Measurements from ENCODE around the gene CFAP46.

The CFAP46 gene

DNA sequence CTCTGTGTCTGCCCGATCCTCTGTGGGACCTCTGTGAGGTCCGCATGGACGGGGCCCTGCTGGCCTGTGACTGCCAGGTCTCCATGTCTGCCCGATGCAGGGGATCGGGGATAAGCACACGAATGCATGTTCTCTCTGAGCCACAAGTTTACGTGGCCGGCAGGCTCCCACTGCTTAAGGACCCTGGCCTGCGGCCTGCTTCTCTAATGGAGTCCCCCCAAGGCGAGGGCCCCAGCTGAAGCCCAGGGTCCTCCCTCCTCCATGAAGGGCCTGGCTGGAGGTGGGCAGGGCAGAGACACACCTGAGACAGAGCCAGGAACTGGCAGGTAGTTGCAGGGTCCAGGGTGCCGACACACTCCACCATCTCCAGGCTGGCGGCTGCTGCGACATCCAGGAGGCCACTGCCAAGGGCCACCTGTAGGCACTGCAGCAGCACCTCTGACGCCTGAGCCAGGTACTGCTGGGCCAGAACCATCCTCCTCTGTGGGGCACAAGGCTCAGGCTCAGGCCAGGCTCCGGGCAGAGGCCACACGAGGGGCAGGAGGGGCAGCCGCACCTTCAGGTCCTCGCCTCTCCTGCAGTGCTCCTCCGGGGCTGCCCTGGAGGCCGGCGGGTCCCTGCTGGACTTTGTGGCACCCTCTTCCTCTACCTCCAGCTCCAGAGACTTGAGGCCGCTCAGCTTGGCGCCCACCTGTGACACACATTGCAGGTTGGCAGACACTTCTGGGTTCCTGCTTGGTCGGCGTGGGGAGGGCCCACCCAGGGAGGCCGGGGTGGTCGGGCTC, 95.5 kb downstream of the CFAP46 start:
- H3F3A ChIP-seq (ENCODE audit: low read depth) = no peaks in the 10 kb centered on the region
- H3K27me3 ChIP-seq (ENCODE audit: insufficient read depth, low read length, poor library complexity, severe bottlenecking) = no peaks in the 10 kb centered on the region
- no peak overlapping the region for H3K9ac ChIP-seq (ENCODE audit: low read depth, low read length, poor library complexity, severe bottlenecking)
- H3K9me3 ChIP-seq (ENCODE audit: insufficient read depth, low read depth, low read length) = peaks cover 15% of the 10 kb centered on the region; the same call in 1 of the 2 replicates
- H3K9me2 ChIP-seq (replicated peaks; ENCODE audit: low read depth, low read length) = no peaks in the 10 kb centered on the region
- H2AFZ ChIP-seq (ENCODE audit: low read length) = no peak overlapping the region
- H3K36me3 ChIP-seq (ENCODE audit: insufficient read depth, low read length) = no peaks in the 10 kb centered on the region
- H3K79me2 ChIP-seq (ENCODE audit: insufficient read depth, low read length) = no peaks in the 10 kb centered on the region
- H4K20me1 ChIP-seq (ENCODE audit: insufficient read depth, low read length, poor library complexity, severe bottlenecking) = no peaks in the 10 kb centered on the region
- H3K4me3 ChIP-seq (ENCODE audit: low read length, poor library complexity, severe bottlenecking) = no peak overlapping the region
- TF ChIP-seq, protein P1, sequence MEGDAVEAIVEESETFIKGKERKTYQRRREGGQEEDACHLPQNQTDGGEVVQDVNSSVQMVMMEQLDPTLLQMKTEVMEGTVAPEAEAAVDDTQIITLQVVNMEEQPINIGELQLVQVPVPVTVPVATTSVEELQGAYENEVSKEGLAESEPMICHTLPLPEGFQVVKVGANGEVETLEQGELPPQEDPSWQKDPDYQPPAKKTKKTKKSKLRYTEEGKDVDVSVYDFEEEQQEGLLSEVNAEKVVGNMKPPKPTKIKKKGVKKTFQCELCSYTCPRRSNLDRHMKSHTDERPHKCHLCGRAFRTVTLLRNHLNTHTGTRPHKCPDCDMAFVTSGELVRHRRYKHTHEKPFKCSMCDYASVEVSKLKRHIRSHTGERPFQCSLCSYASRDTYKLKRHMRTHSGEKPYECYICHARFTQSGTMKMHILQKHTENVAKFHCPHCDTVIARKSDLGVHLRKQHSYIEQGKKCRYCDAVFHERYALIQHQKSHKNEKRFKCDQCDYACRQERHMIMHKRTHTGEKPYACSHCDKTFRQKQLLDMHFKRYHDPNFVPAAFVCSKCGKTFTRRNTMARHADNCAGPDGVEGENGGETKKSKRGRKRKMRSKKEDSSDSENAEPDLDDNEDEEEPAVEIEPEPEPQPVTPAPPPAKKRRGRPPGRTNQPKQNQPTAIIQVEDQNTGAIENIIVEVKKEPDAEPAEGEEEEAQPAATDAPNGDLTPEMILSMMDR (conservative IDR thresholded peaks at IDR 0.05; ENCODE audit: low read length) = no peak
- no peak for TF ChIP-seq EZH2phosphoT487 (IDR thresholded peaks at IDR 0.05; ENCODE audit: borderline replicate concordance)
- H3K4me1 ChIP-seq (ENCODE audit: insufficient read depth, low read length, poor library complexity, severe bottlenecking) = peaks cover 5% of the 10 kb centered on the region
- no peak overlapping the region for H3K4me2 ChIP-seq (ENCODE audit: low read depth, low read length, poor library complexity, severe bottlenecking)

DNA sequence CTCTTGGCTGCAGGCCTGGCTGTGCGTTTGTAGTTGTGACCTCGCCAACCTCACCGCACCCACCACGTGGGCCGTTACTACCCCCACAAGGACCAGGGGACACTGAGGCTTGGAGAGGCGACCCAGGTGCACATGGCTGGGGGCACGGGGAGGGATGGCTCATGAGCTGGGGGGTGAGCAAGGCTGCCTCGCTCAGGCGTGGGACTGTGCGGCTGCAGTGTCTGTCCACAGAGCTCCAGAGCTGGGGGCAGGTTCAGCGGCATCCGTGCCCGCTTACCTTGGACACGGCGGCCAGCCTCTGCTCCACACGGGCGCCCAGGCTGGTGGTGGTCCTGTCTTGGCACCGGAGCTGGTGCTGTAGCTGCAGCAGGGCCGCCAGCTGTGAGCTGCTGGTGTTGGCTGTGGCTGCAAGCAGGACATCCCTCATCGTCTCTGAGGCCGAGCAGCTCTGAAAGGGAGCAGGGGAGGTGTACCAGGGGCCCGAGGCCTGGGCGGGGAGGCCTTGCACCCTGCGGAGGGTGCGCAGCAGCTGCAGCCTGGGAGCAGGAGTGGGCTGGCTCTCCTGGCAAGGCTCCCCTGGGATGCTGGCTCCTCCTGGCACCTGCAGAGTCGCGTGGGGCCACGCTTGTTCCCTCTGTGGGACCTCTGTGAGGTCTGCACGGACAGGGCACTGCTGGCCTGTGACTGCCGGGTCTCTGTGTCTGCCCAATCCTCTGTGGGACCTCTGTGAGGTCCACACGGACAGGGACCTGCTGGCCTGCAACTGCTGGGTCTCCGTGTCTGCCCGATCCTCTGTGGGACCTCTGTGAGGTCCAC, 96.4 kb downstream of the CFAP46 start:
- H2AFZ ChIP-seq (ENCODE audit: low read length) = no peak overlapping the region
- no peaks in the 10 kb centered on the region for H3K27me3 ChIP-seq (ENCODE audit: insufficient read depth, low read length, poor library complexity, severe bottlenecking)
- H3K4me1 ChIP-seq (ENCODE audit: insufficient read depth, low read length, poor library complexity, severe bottlenecking) = peaks cover 5% of the 10 kb centered on the region
- no peaks in the 10 kb centered on the region for H3F3A ChIP-seq (ENCODE audit: low read depth)
- TF ChIP-seq, protein P1 (conservative IDR thresholded peaks at IDR 0.05; ENCODE audit: low read length) = no peak
- no peak for TF ChIP-seq EZH2phosphoT487 (IDR thresholded peaks at IDR 0.05; ENCODE audit: borderline replicate concordance)
- no peak overlapping the region for H3K4me2 ChIP-seq (ENCODE audit: low read depth, low read length, poor library complexity, severe bottlenecking)
- no peak overlapping the region for H3K9ac ChIP-seq (ENCODE audit: low read depth, low read length, poor library complexity, severe bottlenecking)
- no peak overlapping the region for H3K4me3 ChIP-seq (ENCODE audit: low read length, poor library complexity, severe bottlenecking)
- no peaks in the 10 kb centered on the region for H3K9me2 ChIP-seq (replicated peaks; ENCODE audit: low read depth, low read length)
- H3K9me3 ChIP-seq (ENCODE audit: insufficient read depth, low read depth, low read length) = peaks cover 15% of the 10 kb centered on the region; the same call in 1 of the 2 replicates
- no peaks in the 10 kb centered on the region for H3K79me2 ChIP-seq (ENCODE audit: insufficient read depth, low read length)
- no peaks in the 10 kb centered on the region for H4K20me1 ChIP-seq (ENCODE audit: insufficient read depth, low read length, poor library complexity, severe bottlenecking)
- no peaks in the 10 kb centered on the region for H3K36me3 ChIP-seq (ENCODE audit: insufficient read depth, low read length)

DNA sequence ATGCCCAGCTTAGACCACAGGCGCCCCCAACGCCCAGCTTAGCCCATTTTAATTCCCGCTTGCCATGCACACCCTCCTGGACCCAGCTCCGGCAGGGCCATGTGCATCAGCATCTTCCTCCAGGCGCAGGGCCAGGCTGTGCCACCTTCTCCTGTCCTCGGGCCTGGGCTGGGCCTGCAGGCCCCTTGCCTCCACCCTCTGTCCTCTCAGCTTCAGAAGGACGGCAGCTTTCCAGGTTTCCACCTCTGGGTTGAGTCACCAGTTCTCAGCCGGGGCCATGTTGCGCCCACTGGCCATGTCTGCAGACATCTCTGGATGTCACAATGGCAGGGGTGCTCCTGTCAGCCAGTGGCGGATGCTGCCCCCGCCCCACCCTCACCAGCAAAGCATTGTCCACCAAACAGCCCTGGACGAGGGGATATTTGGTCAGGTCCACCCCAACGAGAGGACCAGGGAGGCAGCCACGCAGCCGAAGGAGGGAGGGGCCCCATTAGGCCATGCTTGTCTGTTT, 97.3 kb downstream of the CFAP46 start:
- H3K79me2 ChIP-seq (ENCODE audit: insufficient read depth, low read length) = no peaks in the 10 kb centered on the region
- no peaks in the 10 kb centered on the region for H3K27me3 ChIP-seq (ENCODE audit: insufficient read depth, low read length, poor library complexity, severe bottlenecking)
- no peak for TF ChIP-seq EZH2phosphoT487 (IDR thresholded peaks at IDR 0.05; ENCODE audit: borderline replicate concordance)
- TF ChIP-seq, protein P1 (conservative IDR thresholded peaks at IDR 0.05; ENCODE audit: low read length) = no peak

More for the DNA sequence above, 97.3 kb downstream of the CFAP46 start:
- H3K9me3 ChIP-seq (ENCODE audit: insufficient read depth, low read depth, low read length) = peaks cover 15% of the 10 kb centered on the region; the same call in 1 of the 2 replicates
- H3K4me2 ChIP-seq (ENCODE audit: low read depth, low read length, poor library complexity, severe bottlenecking) = no peak overlapping the region
- no peaks in the 10 kb centered on the region for H4K20me1 ChIP-seq (ENCODE audit: insufficient read depth, low read length, poor library complexity, severe bottlenecking)
- no peaks in the 10 kb centered on the region for H3F3A ChIP-seq (ENCODE audit: low read depth)
- no peak overlapping the region for H3K4me3 ChIP-seq (ENCODE audit: low read length, poor library complexity, severe bottlenecking)
- no peak overlapping the region for H2AFZ ChIP-seq (ENCODE audit: low read length)
- no peaks in the 10 kb centered on the region for H3K9me2 ChIP-seq (replicated peaks; ENCODE audit: low read depth, low read length)
- H3K4me1 ChIP-seq (ENCODE audit: insufficient read depth, low read length, poor library complexity, severe bottlenecking) = peaks cover 5% of the 10 kb centered on the region
- H3K9ac ChIP-seq (ENCODE audit: low read depth, low read length, poor library complexity, severe bottlenecking) = no peak overlapping the region
- no peaks in the 10 kb centered on the region for H3K36me3 ChIP-seq (ENCODE audit: insufficient read depth, low read length)
